Type B pancreatic cell (in vitro differentiated cells): ENCODE results near the gene CDK7. TPM values are rescaled to one million over a fixed set of nuclear protein-coding genes. Genes with fewer than 3 reads are reported as not detected.

Source experiments
- DNase-seq: peaks from one replicate; pipeline ENCODE4 v3.0.0; 2021; ENCODE audit warnings: mixed read lengths; ENCODE audit not compliant: unreplicated experiment; ENCODE audit errors: extremely low spot score
- H3K27ac Mint-ChIP-seq: 2 replicates; pipeline ENCODE4 v1.8.0; 2021; ENCODE audit warnings: mild to moderate bottlenecking, mixed read lengths
- H3K27me3 Mint-ChIP-seq: 2 replicates; pipeline ENCODE4 v1.8.0; 2021; ENCODE audit warnings: mixed read lengths
- H3K36me3 Mint-ChIP-seq: 2 replicates; pipeline ENCODE4 v1.8.0; 2021; ENCODE audit warnings: mixed read lengths
- H3K4me1 Mint-ChIP-seq: one replicate; pipeline ENCODE4 v1.8.0; 2021; ENCODE audit warnings: mixed read lengths; ENCODE audit not compliant: unreplicated experiment
- H3K4me3 Mint-ChIP-seq: 2 replicates; pipeline ENCODE4 v1.8.0; 2021; ENCODE audit warnings: mild to moderate bottlenecking, mixed read lengths
- H3K9me3 Mint-ChIP-seq: 2 replicates; pipeline ENCODE4 v1.8.0; 2021; ENCODE audit warnings: mixed read lengths
- CTCF ChIP-seq: fragments of 200-600 bp; sonication (generic); conservative IDR thresholded peaks from 2 replicates; pipeline ENCODE4 v1.5.0; 2021; ENCODE audit warnings: antibody characterized with exemption, mild to moderate bottlenecking
- total RNA-seq: library from RNA; stranded (reverse); gene quantifications from 2 replicates; pipeline ENCODE4 v1.2.1, GENCODE V29; 2021; ENCODE audit warnings: low replicate concordance

CDK7 gene
- total RNA-seq, 1 donor from 2014 or later, result 27.3 TPM

- no peak for TF ChIP-seq CTCF
- Mint-ChIP-seq H3K27ac (no peak overlapping the region), H3K27me3 (no peaks in the 10 kb centered on the region), H3K36me3 (peaks cover 19% of the 10 kb centered on the region), H3K4me1 (no peaks in the 10 kb centered on the region), H3K9me3 (no peaks in the 10 kb centered on the region), H3K4me3 (no peak overlapping the region)
- DNase-seq, result no peak
These were observed 36.2 kb downstream of the CDK7 start for GRCh38 chr5:69270840-69271239.

DNA sequence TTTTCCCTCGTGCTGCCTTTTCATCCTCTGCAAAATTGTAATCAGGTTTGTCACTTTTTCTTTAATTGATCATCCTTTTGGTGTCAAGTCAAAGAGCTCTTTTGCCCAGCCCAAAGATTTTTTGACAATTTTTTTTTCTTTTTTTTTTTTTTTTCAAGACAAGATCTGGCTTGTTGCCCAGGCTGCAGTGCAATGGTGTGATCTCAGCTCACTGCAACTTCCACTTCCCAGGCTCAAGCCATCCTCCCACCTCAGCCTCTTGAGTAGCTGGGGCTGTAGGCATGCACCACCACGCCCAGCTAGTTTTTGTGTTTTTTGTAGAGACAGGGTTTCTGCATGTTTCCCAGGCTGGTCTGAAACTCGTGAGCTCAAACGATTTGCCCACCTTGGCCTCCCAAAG is 36.7 kb downstream of the CDK7 start:
- no peak for DNase-seq
- H3K36me3 Mint-ChIP-seq, result peaks cover 20% of the 10 kb centered on the region
- H3K27me3 Mint-ChIP-seq, result no peaks in the 10 kb centered on the region
- no peaks in the 10 kb centered on the region for H3K4me1 Mint-ChIP-seq
- no peaks in the 10 kb centered on the region for H3K9me3 Mint-ChIP-seq
- no peak for TF ChIP-seq CTCF
- H3K4me3 Mint-ChIP-seq, result no peak overlapping the region
- peak overlapping the region; percentile 42 for H3K27ac Mint-ChIP-seq

DNA sequence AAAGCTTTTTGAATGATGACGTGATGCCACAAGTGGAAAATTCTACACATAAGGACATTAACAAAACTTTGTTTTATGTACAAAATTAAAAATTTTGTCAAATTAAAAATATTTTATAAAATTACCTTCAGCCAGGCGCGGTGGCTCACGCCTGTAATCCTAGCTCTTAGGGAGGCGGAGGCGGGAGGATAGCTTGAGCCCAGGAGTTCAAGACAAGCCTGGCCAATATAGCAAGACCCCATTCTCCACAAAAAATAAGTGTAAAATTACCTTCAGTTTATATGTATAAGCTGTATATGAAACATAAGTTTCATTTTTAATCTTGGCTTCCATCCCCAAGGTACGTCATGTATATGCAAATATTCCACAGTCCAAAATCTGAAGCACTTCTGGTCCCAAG is 40.9 kb downstream of the CDK7 start:
- no peak for TF ChIP-seq CTCF
- DNase-seq, result no peak
- H3K36me3 Mint-ChIP-seq, result peaks cover 19% of the 10 kb centered on the region
- no peak overlapping the region for H3K27ac Mint-ChIP-seq
- no peaks in the 10 kb centered on the region for H3K9me3 Mint-ChIP-seq
- no peaks in the 10 kb centered on the region for H3K27me3 Mint-ChIP-seq
- H3K4me3 Mint-ChIP-seq, result no peak overlapping the region
- no peaks in the 10 kb centered on the region for H3K4me1 Mint-ChIP-seq

DNA sequence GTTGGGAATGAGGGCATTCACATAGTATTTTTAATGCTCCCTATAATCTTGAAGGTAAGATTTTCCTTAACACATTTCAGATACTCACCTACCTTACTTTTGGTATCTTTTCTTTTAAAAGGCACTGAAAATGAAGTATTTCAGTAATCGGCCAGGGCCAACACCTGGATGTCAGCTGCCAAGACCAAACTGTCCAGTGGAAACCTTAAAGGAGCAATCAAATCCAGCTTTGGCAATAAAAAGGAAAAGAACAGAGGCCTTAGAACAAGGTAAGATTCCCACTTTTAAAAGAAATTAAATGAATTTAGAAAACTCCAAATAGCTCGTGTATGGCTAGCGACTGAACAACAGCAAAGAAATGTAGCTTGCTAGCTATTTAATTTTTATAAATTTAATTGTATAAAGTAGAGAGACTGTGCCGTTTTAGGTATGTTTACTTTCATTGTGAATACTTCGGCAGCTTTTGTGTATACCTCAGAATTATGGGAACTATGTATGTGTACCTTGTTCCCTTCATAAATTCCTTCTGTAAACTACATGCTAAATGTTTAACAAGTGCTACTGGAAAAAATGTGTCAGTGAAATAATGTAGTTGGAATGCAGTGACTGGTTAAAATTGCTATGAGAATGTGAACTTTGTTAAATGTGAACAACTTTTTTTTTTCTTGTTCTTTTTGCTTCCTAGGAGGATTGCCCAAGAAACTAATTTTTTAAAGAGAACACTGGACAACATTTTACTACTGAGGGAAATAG is 41.9 kb downstream of the CDK7 start:
- no peaks in the 10 kb centered on the region for H3K27me3 Mint-ChIP-seq
- no peaks in the 10 kb centered on the region for H3K4me1 Mint-ChIP-seq
- no peaks in the 10 kb centered on the region for H3K9me3 Mint-ChIP-seq
- no peak for DNase-seq
- TF ChIP-seq CTCF, result no peak
- H3K36me3 Mint-ChIP-seq, result peaks cover 13% of the 10 kb centered on the region
- no peak overlapping the region for H3K4me3 Mint-ChIP-seq
- H3K27ac Mint-ChIP-seq, result no peak overlapping the region

DNA sequence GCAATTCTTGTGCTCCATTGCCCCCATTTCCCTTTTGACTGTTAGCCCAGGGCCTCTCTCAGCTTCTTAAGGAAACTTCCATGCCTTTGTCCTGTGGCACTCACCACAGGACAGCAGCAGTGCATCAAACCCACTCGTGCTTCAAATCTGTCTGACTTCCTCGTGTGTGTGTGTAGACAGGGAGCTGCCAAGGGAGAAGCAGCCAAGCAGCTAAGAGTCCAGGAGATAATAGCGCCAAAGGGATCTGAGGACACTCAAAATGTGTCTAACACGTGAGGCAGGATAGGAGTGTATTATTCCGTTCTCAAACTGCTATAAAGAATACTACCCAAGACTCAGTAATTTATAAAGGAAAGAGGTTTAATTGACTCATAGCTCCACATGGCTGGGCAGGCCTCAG is 44.8 kb downstream of the CDK7 start:
- TF ChIP-seq CTCF, result no peak
- Mint-ChIP-seq H3K4me3 (no peak overlapping the region), H3K4me1 (no peaks in the 10 kb centered on the region), H3K27ac (peak overlapping the region; percentile 22), H3K36me3 (peaks cover 11% of the 10 kb centered on the region), H3K9me3 (no peaks in the 10 kb centered on the region), H3K27me3 (no peaks in the 10 kb centered on the region)
- no peak for DNase-seq
